Left kidney (tissue), 1 donor: ENCODE results near the gene FOXL1. TPM values are rescaled to one million over a fixed set of nuclear protein-coding genes. Genes with fewer than 3 reads are reported as not detected.

Experiments
- polyA plus RNA-seq: library from polyadenylated mRNA; unstranded; fragments of 120-200 nt; gene quantifications from one replicate; pipeline ENCODE4 v1.2.1, GENCODE V29; 2013; ENCODE audit not compliant: insufficient read length

FOXL1 gene
- polyA plus RNA-seq, 1 donor = 13.9 TPM

Other genes starting within 250 kb of the FOXL1 start
- not detected for gene FOXF1, start 68.0 kb upstream of the FOXL1 start, polyA plus RNA-seq
- gene MTHFSD, start 23.3 kb upstream of the FOXL1 start, polyA plus RNA-seq = 33.8 TPM
- gene FOXC2, start 11.7 kb upstream of the FOXL1 start, polyA plus RNA-seq = 38.8 TPM